OCI-LY3 (cell line): Measurements from ENCODE around the gene PCED1A.
A peak's percentile ranks its signal among the peaks of the same experiment; 100 is the strongest.

Experiments used
- H2AFZ ChIP-seq: fragments of 200-600, 300-600 bp; shearing (Covaris generic); 2 replicates; pipeline ENCODE4 v1.6.0; 2014; ENCODE audit warnings: antibody characterized with exemption, low read depth, low read length
- H3K27ac ChIP-seq: fragments of 200-600, 300-600 bp; sonication (generic); 2 replicates; pipeline ENCODE4 v1.5.1; 2014; ENCODE audit warnings: mild to moderate bottlenecking, low read length, moderate library complexity, mixed read lengths
- H3K27me3 ChIP-seq: fragments of 200-600, 300-600 bp; sonication (generic); 2 replicates; pipeline ENCODE4 v1.6.1; 2014; ENCODE audit warnings: low read depth, low read length, mixed read lengths
- H3K36me3 ChIP-seq: fragments of 200-600, 300-600 bp; sonication (generic); replicated peaks from 2 replicates; pipeline ENCODE3; 2014; ENCODE audit warnings: low read depth, low read length, mixed read lengths
- H3K4me1 ChIP-seq: fragments of 300-600, 200-600 bp; sonication (generic); 2 replicates; pipeline ENCODE4 v1.6.1; 2014; ENCODE audit warnings: low read length, mixed read lengths
- H3K4me2 ChIP-seq: fragments of 200-600, 300-600 bp; sonication (generic); 2 replicates; pipeline ENCODE4 v1.6.1; 2014; ENCODE audit warnings: low read length, mixed read lengths
- H3K4me3 ChIP-seq: fragments of 300-600, 200-600 bp; sonication (generic); 2 replicates; pipeline ENCODE4 v1.5.1; 2014; ENCODE audit warnings: antibody characterized with exemption, mild to moderate bottlenecking, low read length, moderate library complexity
- H3K79me2 ChIP-seq: fragments of 300-600, 200-600 bp; shearing (Covaris generic); 2 replicates; pipeline ENCODE4 v1.6.1; 2014; ENCODE audit warnings: mild to moderate bottlenecking, low read length, mixed read lengths
- H3K9ac ChIP-seq: fragments of 300-600, 200-600 bp; shearing (Covaris generic); 2 replicates; pipeline ENCODE4 v1.6.0; 2014; ENCODE audit warnings: mild to moderate bottlenecking, low read length, moderate library complexity
- H3K9me3 ChIP-seq: fragments of 200-600, 300-600 bp; shearing (Covaris generic); 2 replicates; pipeline ENCODE4 v1.6.1; 2014; ENCODE audit warnings: low read length, mixed read lengths; ENCODE audit not compliant: insufficient read depth
- H4K20me1 ChIP-seq: fragments of 200-600, 300-600 bp; sonication (generic); 2 replicates; pipeline ENCODE4 v1.6.1; 2016; ENCODE audit warnings: low read length, mixed read lengths; ENCODE audit not compliant: insufficient read depth
- EZH2phosphoT487 ChIP-seq: fragments of 200-600 bp; shearing (Covaris generic); IDR thresholded peaks from 2 replicates; pipeline ENCODE4 v1.6.1; 2018; ENCODE audit warnings: antibody characterized with exemption, mixed run types, low read depth
- TF ChIP-seq, protein P1 (sequence below): fragments of 200-600, 300-600 bp; sonication (generic); IDR thresholded peaks from 2 replicates; pipeline ENCODE4 v1.5.1; 2014; ENCODE audit warnings: antibody characterized with exemption, low read length, low read depth

The PCED1A gene

DNA sequence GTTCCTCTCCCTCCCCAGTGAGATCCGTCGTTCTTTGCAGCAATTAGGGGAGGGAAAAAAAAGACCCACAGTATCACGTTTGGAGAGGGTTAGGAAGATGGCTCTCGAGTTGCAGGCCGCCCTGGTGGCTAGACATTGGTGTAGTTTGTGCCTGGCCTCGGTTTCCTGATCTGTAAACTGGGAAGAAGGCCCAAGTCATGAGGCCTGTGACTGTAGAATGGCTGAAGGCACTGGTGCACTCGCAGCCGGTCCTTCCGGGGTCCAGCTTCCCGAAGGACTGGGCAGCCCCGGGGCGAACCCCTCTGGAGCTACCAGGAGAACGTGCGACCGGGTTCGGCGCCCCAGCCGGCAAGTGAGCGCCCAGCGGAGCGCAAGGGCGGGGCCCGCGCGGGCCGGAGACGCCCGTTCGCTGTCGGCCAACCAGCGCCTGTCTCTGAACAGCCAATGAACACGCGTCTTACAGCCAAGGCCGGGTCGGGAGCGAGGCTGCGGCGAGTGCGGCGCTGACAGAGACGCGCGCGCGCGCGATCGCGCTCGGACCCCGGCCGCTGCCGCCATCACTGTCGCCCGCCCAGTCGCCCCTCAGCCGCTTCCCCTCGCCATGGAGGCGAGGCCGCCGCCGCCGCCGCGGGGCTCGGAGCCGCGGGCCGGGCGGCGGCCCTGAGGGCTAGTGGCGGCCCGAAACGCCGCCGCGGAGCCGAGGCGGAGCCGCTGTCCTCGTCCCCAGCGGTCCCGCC, 32.7 kb upstream of the PCED1A start, which contains the start of gene PTPRA:
Gene PTPRA, plus strand, starts transcription at position 472 of the 737 bp plus-strand sequence. CDS start 90,797 bp downstream, outside the sequence.
- Histone ChIP-seq H2AFZ (peak within 1 kb of the TSS; percentile 76), H3K79me2 (peaks cover 44% of the 10 kb centered on the region), H3K9ac (peak within 1 kb of the TSS; percentile 84), H3K4me1 (peaks cover 15% of the 10 kb centered on the region), H4K20me1 (peaks cover 6% of the 10 kb centered on the region; the same call in 1 of the 2 replicates), H3K9me3 (no peaks in the 10 kb centered on the region), H3K4me2 (peak within 1 kb of the TSS; percentile 95), H3K27me3 (no peaks in the 10 kb centered on the region), H3K4me3 (peak within 1 kb of the TSS; percentile 85), H3K36me3 (no peaks in the 10 kb centered on the region), H3K27ac (peak within 1 kb of the TSS; percentile 16)
- TF ChIP-seq, protein P1, sequence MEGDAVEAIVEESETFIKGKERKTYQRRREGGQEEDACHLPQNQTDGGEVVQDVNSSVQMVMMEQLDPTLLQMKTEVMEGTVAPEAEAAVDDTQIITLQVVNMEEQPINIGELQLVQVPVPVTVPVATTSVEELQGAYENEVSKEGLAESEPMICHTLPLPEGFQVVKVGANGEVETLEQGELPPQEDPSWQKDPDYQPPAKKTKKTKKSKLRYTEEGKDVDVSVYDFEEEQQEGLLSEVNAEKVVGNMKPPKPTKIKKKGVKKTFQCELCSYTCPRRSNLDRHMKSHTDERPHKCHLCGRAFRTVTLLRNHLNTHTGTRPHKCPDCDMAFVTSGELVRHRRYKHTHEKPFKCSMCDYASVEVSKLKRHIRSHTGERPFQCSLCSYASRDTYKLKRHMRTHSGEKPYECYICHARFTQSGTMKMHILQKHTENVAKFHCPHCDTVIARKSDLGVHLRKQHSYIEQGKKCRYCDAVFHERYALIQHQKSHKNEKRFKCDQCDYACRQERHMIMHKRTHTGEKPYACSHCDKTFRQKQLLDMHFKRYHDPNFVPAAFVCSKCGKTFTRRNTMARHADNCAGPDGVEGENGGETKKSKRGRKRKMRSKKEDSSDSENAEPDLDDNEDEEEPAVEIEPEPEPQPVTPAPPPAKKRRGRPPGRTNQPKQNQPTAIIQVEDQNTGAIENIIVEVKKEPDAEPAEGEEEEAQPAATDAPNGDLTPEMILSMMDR = no peak
- TF ChIP-seq EZH2phosphoT487 = no peak

DNA sequence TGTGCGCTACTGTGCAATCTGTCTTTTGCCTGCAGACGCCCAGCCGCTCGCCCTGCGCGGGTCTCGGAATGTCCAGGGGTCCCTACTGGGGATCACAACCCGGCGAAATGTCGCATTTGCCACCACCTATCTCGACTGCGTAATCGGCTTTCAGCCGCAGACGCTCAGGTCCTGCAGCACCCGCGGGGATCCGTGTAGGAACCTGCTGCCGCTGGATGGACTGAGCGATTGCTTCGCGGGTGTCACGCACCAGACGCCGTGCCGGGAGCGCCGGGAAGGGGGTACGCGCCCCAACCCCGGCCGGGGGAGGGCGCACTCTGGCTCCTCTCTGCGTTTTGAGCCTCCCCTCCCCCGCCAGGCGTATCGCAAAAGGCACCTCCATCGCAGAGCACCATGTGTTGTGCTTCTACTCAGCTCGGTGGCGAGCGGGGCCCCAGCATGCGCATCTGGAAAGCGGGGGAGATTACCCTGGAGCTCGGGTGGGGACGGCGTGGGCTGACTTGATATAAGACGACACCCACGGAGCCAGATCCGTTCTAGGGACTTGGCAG, 32.1 kb upstream of the PCED1A start:
- Histone ChIP-seq H3K79me2 (peaks cover 40% of the 10 kb centered on the region), H2AFZ (peak overlapping the region; percentile 76), H3K4me3 (peak overlapping the region; percentile 85), H4K20me1 (peaks cover 6% of the 10 kb centered on the region; the same call in 1 of the 2 replicates), H3K36me3 (no peaks in the 10 kb centered on the region), H3K27ac (peak overlapping the region; percentile 16; the same call in 1 of the 2 replicates), H3K4me1 (peaks cover 15% of the 10 kb centered on the region), H3K27me3 (no peaks in the 10 kb centered on the region), H3K9ac (peak overlapping the region; percentile 74), H3K4me2 (peak overlapping the region; percentile 95), H3K9me3 (no peaks in the 10 kb centered on the region)
- TF ChIP-seq, protein P1 = peak; percentile 67
- TF ChIP-seq EZH2phosphoT487 = no peak

DNA sequence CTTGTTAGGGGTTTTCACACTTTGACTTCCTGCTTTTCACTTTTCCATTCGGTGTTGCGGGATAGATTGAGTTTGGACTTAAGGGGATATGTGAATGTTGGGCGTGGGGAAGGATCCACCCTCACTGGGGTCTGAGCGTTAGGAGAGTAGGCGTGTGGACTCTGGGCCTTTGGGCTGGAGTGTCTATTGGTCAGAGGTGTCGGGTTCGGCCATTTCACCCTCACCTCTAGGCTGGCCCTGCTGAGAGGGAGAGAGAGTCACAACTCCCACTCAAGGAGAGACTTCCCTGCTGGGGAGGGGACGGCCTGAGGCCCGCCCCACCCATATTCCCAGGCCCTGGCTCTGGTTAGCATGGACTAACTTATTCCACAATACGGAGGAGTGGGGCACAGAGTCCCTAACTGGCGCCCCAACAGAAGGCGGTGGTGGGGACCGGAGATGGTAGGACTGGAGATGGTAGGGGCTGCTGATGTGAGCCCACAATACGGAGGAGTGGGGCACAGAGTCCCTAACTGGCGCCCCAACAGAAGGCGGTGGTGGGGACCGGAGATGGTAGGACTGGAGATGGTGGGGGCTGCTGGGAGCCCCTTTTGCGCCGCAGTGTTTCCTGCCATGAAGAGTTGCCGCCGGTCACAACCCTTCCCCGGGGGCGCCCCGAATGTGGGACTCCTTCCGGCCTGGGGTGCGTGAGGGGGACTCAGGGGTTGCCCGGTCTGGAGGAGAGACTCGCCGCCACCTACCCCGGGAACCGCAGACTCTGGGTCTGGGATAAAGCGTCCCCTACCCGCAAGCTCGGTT, 31.4 kb upstream of the PCED1A start:
- H3K9me3 ChIP-seq = no peaks in the 10 kb centered on the region
- peak overlapping the region; percentile 85 for H3K4me3 ChIP-seq
- H3K4me1 ChIP-seq = peaks cover 15% of the 10 kb centered on the region
- 0 out of 2 replicates have a peak, but pooled peaks cover under 1% of the 10 kb centered on the region for H4K20me1 ChIP-seq
- no peaks in the 10 kb centered on the region for H3K36me3 ChIP-seq
- H3K27me3 ChIP-seq = no peaks in the 10 kb centered on the region
- H3K4me2 ChIP-seq = peak overlapping the region; percentile 95
- no peak for TF ChIP-seq EZH2phosphoT487
- TF ChIP-seq, protein P1 = no peak
- H3K9ac ChIP-seq = peak overlapping the region; percentile 74
- no peak overlapping the region for H3K27ac ChIP-seq
- peak overlapping the region; percentile 76 for H2AFZ ChIP-seq
- peaks cover 34% of the 10 kb centered on the region for H3K79me2 ChIP-seq

DNA sequence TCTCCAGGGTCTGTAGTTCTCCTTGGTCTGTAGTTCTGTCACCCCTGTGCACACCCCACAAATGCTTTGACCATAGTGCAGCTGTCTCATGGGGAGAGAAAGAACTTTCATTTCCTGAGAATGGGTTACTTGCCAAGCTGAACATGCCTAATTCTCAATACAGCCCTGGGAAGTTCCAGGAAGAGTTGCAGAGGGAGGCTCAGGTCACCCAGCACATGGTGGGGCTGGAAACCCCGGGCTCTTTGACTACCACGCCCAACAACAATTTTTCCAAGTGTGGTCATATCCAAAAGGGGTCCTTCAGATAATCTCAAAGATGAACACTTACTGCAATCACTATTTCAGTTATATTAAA, 30.6 kb upstream of the PCED1A start:
- Histone ChIP-seq H3K36me3 (no peaks in the 10 kb centered on the region), H2AFZ (no peak overlapping the region), H3K4me1 (peaks cover 15% of the 10 kb centered on the region), H4K20me1 (no peaks in the 10 kb centered on the region), H3K9me3 (no peaks in the 10 kb centered on the region), H3K4me3 (no peak overlapping the region), H3K27ac (no peak overlapping the region), H3K4me2 (no peak overlapping the region), H3K27me3 (no peaks in the 10 kb centered on the region), H3K9ac (no peak overlapping the region), H3K79me2 (peaks cover 26% of the 10 kb centered on the region)
- TF ChIP-seq, protein P1 = no peak
- TF ChIP-seq EZH2phosphoT487 = no peak
